ENCODE measurements around the gene PTGFRN. TPM values are rescaled to one million over a fixed set of nuclear protein-coding genes. Genes with fewer than 3 reads are reported as not detected.

PTGFRN gene
- total and polyA plus RNA-seq, 2 of the 13 experiments (the other 11 are each of a cell fraction or from before 2014, with no cell fraction given): 3.3 to 11.3 TPM

DNA sequence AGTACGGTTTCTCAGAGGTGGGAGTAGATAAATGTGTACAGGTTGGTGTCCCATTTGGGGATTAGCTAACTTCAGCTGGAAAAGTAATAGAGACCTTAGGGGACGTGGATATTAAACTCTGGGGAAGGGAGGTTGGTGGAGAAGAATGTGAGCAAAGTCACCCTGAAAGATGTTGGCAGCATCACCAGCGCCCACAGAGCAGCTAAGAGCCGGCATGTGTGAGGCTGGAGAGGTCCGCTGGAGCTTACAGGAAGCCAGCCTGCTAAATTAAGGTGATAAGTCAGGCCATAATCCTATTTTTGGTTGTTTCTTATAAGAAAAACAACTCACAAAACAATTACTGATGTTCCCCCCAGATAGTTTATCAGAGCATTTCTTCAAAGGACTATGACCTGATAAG is 12.2 kb downstream of the PTGFRN start:
- BruUV-seq (replicated peaks): no TSS peak

More for the DNA sequence above, 12.2 kb downstream of the PTGFRN start:
- H2AFZ ChIP-seq (ENCODE audit: low read length): no peak overlapping the region
- H3K9ac ChIP-seq (ENCODE audit: insufficient read depth, low read depth, low read length): no peak overlapping the region
- 65% methylated on average over 5 of the region's 5 CpGs for WGBS (ENCODE audit: low lambda C conversion rate)
- H3K27me3 ChIP-seq (ENCODE audit: control insufficient read depth in 1 of 2, insufficient read depth in 2 of 2, low read length in 2 of 2): no peaks in the 10 kb centered on the region; a peak in 1 of 5 replicates
- no peak overlapping the region for H3K27ac ChIP-seq (ENCODE audit: extremely low read length, insufficient read depth, low read length)
- intact Hi-C loops (cut with micrococcal nuclease; ENCODE audit: unreplicated experiment) (loop anchor here (10.0 kb wide), 1 partner anchor 77 kb away; no protein-coding TSS in a partner anchor), in situ Hi-C loops (cut with HindIII; ENCODE audit: extremely low pct_ligation_motif_present, low pct_unique_long_range_greater_than_20kb) (no loop called here)
- no peaks in the 10 kb centered on the region for H4K20me1 ChIP-seq (ENCODE audit: insufficient read depth, low read length)
- ChIA-PET POLR2A (no interaction called here), CTCF (ENCODE audit: low intra/inter-chr PET ratio, low total read pairs) (no interaction called here)
- ATAC-seq: no peak
- TF ChIP-seq ETV5 (CRISPR knock-in tag; IDR thresholded peaks at IDR 0.05; ENCODE audit: borderline replicate concordance) (no peak), NCOA5 (CRISPR knock-in tag; IDR thresholded peaks at IDR 0.05) (no peak), U2AF1 (optimal IDR thresholded peaks at IDR 0.05; ENCODE audit: low read depth, low read length) (no peak), EHMT2 (IDR thresholded peaks at IDR 0.05; ENCODE audit: borderline replicate concordance, low read depth, low read length) (no peak), BRCA1 (CRISPR knock-in tag; IDR thresholded peaks at IDR 0.05) (no peak), ZNF547 (CRISPR knock-in tag; IDR thresholded peaks at IDR 0.05) (no peak), RARA (CRISPR knock-in tag; IDR thresholded peaks at IDR 0.05) (no peak), JUNB (CRISPR knock-in tag; IDR thresholded peaks at IDR 0.05; ENCODE audit: borderline replicate concordance) (no peak), ZNF281 (CRISPR knock-in tag; IDR thresholded peaks at IDR 0.05; ENCODE audit: borderline replicate concordance) (no peak), TBX3 (IDR thresholded peaks at IDR 0.05; ENCODE audit: borderline replicate concordance) (no peak), SP140L (CRISPR knock-in tag; IDR thresholded peaks at IDR 0.05; ENCODE audit: borderline replicate concordance) (no peak), POLR2AphosphoS5 (IDR thresholded peaks at IDR 0.05; ENCODE audit: low read depth, low read length) (no peak), BORCS8-MEF2B (CRISPR knock-in tag; IDR thresholded peaks at IDR 0.05) (no peak), TSC22D2 (CRISPR knock-in tag; IDR thresholded peaks at IDR 0.05; ENCODE audit: borderline replicate concordance) (no peak), STAG1 (CRISPR knock-in tag; IDR thresholded peaks at IDR 0.05) (no peak), ZNF337 (CRISPR knock-in tag; IDR thresholded peaks at IDR 0.05; ENCODE audit: borderline replicate concordance, low read depth) (no peak), AKAP8 (CRISPR knock-in tag; IDR thresholded peaks at IDR 0.05) (no peak), RBM39 (IDR thresholded peaks at IDR 0.05; ENCODE audit: low read depth, low read length, poor library complexity, severe bottlenecking) (no peak)
- TF ChIP-seq, protein P1, sequence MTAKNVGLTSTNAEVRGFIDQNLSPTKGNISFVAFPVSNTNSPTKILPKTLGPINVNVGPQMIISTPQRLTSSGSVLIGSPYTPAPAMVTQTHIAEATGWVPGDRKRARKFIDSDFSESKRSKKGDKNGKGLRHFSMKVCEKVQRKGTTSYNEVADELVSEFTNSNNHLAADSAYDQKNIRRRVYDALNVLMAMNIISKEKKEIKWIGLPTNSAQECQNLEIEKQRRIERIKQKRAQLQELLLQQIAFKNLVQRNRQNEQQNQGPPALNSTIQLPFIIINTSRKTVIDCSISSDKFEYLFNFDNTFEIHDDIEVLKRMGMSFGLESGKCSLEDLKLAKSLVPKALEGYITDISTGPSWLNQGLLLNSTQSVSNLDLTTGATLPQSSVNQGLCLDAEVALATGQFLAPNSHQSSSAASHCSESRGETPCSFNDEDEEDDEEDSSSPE (CRISPR knock-in tag; IDR thresholded peaks at IDR 0.05): no peak
- TF ChIP-seq, protein P2, sequence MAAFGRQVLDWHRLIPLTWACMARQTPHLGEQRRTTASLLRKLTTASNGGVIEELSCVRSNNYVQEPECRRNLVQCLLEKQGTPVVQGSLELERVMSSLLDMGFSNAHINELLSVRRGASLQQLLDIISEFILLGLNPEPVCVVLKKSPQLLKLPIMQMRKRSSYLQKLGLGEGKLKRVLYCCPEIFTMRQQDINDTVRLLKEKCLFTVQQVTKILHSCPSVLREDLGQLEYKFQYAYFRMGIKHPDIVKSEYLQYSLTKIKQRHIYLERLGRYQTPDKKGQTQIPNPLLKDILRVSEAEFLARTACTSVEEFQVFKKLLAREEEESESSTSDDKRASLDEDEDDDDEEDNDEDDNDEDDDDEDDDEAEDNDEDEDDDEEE (CRISPR knock-in tag; IDR thresholded peaks at IDR 0.05): no peak
- DNase-seq (ENCODE audit: low spot score): no peak
- H3K9me3 ChIP-seq (ENCODE audit: low read length): no peaks in the 10 kb centered on the region
- H3K4me2 ChIP-seq (ENCODE audit: low read depth, low read length): peak overlapping the region; percentile 47; the same call in 1 of the 2 replicates
- peaks cover 39% of the 10 kb centered on the region for H3K4me1 ChIP-seq (ENCODE audit: insufficient read depth, low read length)
- no peaks in the 10 kb centered on the region for H3K36me3 ChIP-seq (replicated peaks in 1 of 2; ENCODE audit: control insufficient read depth in 1 of 2, insufficient read depth in 2 of 2, low read length in 2 of 2)
- no peak for FAIRE-seq
- no peak overlapping the region for H3K4me3 ChIP-seq (replicated peaks in 1 of 3; ENCODE audit: insufficient read depth in 1 of 3, low read depth in 2 of 3, low read length in 3 of 3)
- H3K79me2 ChIP-seq (ENCODE audit: insufficient read depth, low read length): no peaks in the 10 kb centered on the region

All from HepG2 (cell line).